K562 (cell line): Measurements from ENCODE around the gene CD248. TPM values are rescaled to one million over a fixed set of nuclear protein-coding genes. Genes with fewer than 3 reads are reported as not detected.
A peak's percentile ranks its signal among the peaks of the same experiment; 100 is the strongest.

Experiments used
- BRD4 ChIP-seq: fragments of 200-600 bp; sonication (generic); IDR thresholded peaks from 2 replicates; pipeline ENCODE4 v1.6.1; 2017; ENCODE audit warnings: inconsistent platforms
- CBFA2T3 ChIP-seq: fragments of 450-650 bp; IDR thresholded peaks from 2 replicates; pipeline ENCODE4 v1.6.1; 2017
- HCFC1 ChIP-seq: IDR thresholded peaks from 2 replicates; pipeline ENCODE4 v1.6.1; 2012; ENCODE audit warnings: low read depth, low read length, improper control_type of control experiment
- KDM4B ChIP-seq, 2 experiments: fragments of 450-650 bp in 1 of 2; sonication (generic) in 1 of 2; IDR thresholded peaks; 2 replicates each; pipeline ENCODE4 v1.6.1; 2016 to 2017; ENCODE audit warnings: borderline replicate concordance in 2 of 2, antibody characterized with exemption in 1 of 2, low read depth in 1 of 2, mild to moderate bottlenecking in 1 of 2
- NFATC3 ChIP-seq: fragments of 450-650 bp; IDR thresholded peaks from 2 replicates; pipeline ENCODE4 v1.6.1; 2017; ENCODE audit warnings: mild to moderate bottlenecking
- PHF21A ChIP-seq: fragments of 450-650 bp; IDR thresholded peaks from 2 replicates; pipeline ENCODE4 v1.6.1; 2017; ENCODE audit warnings: low read depth, borderline replicate concordance
- PHTF2 ChIP-seq: fragments of 250-450 bp; sonication (Bioruptor Pico); IDR thresholded peaks from 2 replicates; pipeline ENCODE4 v1.5.0; 2021; ENCODE audit warnings: mild to moderate bottlenecking
- RAD51 ChIP-seq: fragments of 450-650 bp; IDR thresholded peaks from 2 replicates; pipeline ENCODE4 v1.7.1; 2016; ENCODE audit warnings: low read depth, mild to moderate bottlenecking, borderline replicate concordance
- SUPT5H ChIP-seq: fragments of 450-650 bp; IDR thresholded peaks from 2 replicates; pipeline ENCODE4 v1.6.1; 2016
- TCF7 ChIP-seq: sonication (generic); IDR thresholded peaks from 2 replicates; pipeline ENCODE4 v1.6.1; 2016; ENCODE audit warnings: antibody characterized with exemption, borderline replicate concordance
- ZFP30 ChIP-seq: fragments of 250-450 bp; sonication (Bioruptor Pico); IDR thresholded peaks from 2 replicates; pipeline ENCODE4 v1.8.0; 2022; ENCODE audit warnings: moderate library complexity, mild to moderate bottlenecking, inconsistent platforms, borderline replicate concordance
- ZKSCAN8 ChIP-seq: fragments of 200-800 bp; sonication (Bioruptor generic); IDR thresholded peaks from 2 replicates; pipeline ENCODE4 v1.6.1; 2016; ENCODE audit warnings: missing genetic modification characterization, missing compliant biosample characterization
- ZNF695 ChIP-seq: fragments of 450-650 bp; formaldehyde crosslinking; IDR thresholded peaks from 2 replicates; pipeline ENCODE4 v1.4.0; 2020; ENCODE audit warnings: mild to moderate bottlenecking, moderate library complexity
- ZNF785 ChIP-seq: fragments of 250-450 bp; sonication (Bioruptor Pico); IDR thresholded peaks from 2 replicates; pipeline ENCODE4 v1.4.0; 2020; ENCODE audit warnings: mild to moderate bottlenecking
- polyA plus RNA-seq, 8 experiments: library from polyadenylated mRNA; depleted of rRNA in 4 of 8; stranded (reverse) in 5 of 8; unstranded in 3 of 8; fragments of >200 nt; fragmentation: Nextera tagmentation in 2 of 8; fragmentation: Illumina TruSeq in 1 of 8; extraction: Ambion mirVana in 2 of 8; extraction: Trizol in 1 of 8; gene quantifications; 2 replicates each; pipeline versions ENCODE4 v1.2.1 to v1.2.3, GENCODE V29; 2011 to 2014; ENCODE audit warnings: inconsistent platforms in 1 of 8, missing spikeins in 1 of 8
- total RNA-seq, 7 experiments: library from RNA; depleted of rRNA in 6 of 7; stranded (reverse); fragments of >200 nt in 6 of 7; fragmentation: Illumina TruSeq in 2 of 7; extraction: Trizol in 2 of 7; gene quantifications; 2 replicates each; pipeline versions ENCODE4 v1.2.1 to v1.2.3, GENCODE V29; 2011 to 2021; ENCODE audit warnings: low replicate concordance in 1 of 7
- TF ChIP-seq, protein P1 (sequence below): IDR thresholded peaks from 2 replicates; pipeline ENCODE4 v1.6.1; 2014; ENCODE audit warnings: antibody characterized with exemption
- TF ChIP-seq, protein P2 (sequence below): fragments of 450-650 bp; IDR thresholded peaks from 2 replicates; pipeline ENCODE4 v1.6.1; 2016; ENCODE audit warnings: antibody characterized with exemption
- TF ChIP-seq, protein P3 (sequence below), 2 experiments: fragments of 450-650 bp in 1 of 2; sonication (generic) in 1 of 2; formaldehyde crosslinking; conservative IDR thresholded peaks; 2 replicates each; pipeline versions ENCODE4 v1.4.0 to v1.8.1; 2020 to 2022; ENCODE audit warnings: mild to moderate bottlenecking in 1 of 2, missing genetic modification reagents in 1 of 2
- TF ChIP-seq, protein P4 (sequence below), 3 experiments: fragments of 200-800 bp in 1 of 3; fragments of 250-450 bp in 1 of 3; fragments of 450-650 bp in 1 of 3; sonication (Bioruptor Pico) in 1 of 3; sonication (Bioruptor generic) in 1 of 3; formaldehyde crosslinking in 1 of 3; IDR thresholded peaks; 2 replicates each; pipeline versions ENCODE4 v1.6.1 to v1.8.0; 2016 to 2022; ENCODE audit warnings: mild to moderate bottlenecking in 2 of 3, missing genetic modification characterization in 2 of 3, missing compliant biosample characterization in 1 of 3, moderate library complexity in 1 of 3

The CD248 gene
- total and polyA plus RNA-seq, 9 of the 15 experiments (the other 6 are each of a cell fraction or from before 2014, with no cell fraction given): 0.09 TPM; not detected in 8

DNA sequence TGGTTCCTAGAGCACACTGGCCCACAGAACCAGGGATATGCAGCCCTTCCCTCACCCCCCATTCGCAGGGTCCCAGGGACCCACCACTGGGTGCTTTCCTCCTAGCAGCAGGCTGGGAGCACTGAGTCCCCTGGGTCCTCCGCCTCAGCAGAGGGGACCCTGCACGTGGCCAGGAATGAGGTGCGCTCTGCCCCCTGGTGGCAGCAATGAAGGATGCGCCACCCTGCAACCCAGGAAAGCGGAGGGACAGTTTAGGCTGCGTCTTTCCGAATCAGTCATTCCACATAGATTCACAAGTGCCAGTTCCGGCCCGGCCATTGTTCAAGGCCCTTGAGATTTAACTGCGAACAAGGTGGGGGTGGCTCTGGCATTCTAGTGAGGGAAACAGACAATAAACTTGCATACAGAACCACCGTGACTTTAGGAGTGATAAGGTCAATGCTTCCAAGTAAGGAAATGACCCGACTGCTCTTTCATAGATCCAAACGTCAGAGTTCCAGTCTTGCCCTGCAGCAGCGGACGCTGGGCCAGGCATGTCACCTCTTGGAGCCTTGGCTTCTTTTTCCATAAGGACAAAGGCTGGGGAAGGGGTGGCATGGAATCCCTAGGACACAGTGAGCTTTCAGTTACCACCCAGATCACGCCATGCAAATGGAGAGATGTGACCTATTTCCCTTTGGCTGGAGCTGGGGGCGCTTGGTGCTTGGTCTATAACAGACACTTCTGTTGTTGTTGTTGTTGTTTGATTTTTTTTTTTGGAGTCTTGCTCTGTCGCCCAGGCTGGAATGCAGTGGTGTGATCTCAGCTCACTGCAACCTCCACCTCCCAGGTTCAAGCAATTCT is 11.7 kb upstream of the CD248 start (continued):
- no peak for TF ChIP-seq ZFP30 (CRISPR knock-in tag)
- TF ChIP-seq, protein P1, sequence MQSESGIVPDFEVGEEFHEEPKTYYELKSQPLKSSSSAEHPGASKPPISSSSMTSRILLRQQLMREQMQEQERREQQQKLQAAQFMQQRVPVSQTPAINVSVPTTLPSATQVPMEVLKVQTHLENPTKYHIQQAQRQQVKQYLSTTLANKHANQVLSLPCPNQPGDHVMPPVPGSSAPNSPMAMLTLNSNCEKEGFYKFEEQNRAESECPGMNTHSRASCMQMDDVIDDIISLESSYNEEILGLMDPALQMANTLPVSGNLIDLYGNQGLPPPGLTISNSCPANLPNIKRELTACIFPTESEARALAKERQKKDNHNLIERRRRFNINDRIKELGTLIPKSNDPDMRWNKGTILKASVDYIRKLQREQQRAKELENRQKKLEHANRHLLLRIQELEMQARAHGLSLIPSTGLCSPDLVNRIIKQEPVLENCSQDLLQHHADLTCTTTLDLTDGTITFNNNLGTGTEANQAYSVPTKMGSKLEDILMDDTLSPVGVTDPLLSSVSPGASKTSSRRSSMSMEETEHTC: no peak
- TF ChIP-seq KDM4B (IDR thresholded peaks at IDR 0.05; ENCODE audit: borderline replicate concordance in 2 of 2, low read depth in 1 of 2): peak in 1 of 2 experiments; percentile 69; a peak in 1 of 4 replicates
- TF ChIP-seq RAD51: peak; percentile 63; the same call in 1 of the 2 replicates
- TF ChIP-seq, protein P2, sequence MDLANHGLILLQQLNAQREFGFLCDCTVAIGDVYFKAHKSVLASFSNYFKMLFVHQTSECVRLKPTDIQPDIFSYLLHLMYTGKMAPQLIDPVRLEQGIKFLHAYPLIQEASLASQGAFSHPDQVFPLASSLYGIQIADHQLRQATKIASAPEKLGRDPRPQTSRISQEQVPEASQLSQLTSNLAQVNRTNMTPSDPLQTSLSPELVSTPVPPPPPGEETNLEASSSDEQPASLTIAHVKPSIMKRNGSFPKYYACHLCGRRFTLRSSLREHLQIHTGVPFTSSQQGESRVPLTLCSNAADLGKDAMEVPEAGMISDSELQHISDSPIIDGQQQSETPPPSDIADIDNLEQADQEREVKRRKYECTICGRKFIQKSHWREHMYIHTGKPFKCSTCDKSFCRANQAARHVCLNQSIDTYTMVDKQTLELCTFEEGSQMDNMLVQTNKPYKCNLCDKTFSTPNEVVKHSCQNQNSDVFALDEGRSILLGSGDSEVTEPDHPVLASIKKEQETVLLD: no peak
- peak; percentile 24; the same call in 1 of the 2 replicates for TF ChIP-seq HCFC1
- TF ChIP-seq PHF21A: peak; percentile 45; the same call in 1 of the 2 replicates
- no peak for TF ChIP-seq ZNF785
- no peak for TF ChIP-seq ZNF695 (CRISPR knock-in tag)
- TF ChIP-seq, protein P3, sequence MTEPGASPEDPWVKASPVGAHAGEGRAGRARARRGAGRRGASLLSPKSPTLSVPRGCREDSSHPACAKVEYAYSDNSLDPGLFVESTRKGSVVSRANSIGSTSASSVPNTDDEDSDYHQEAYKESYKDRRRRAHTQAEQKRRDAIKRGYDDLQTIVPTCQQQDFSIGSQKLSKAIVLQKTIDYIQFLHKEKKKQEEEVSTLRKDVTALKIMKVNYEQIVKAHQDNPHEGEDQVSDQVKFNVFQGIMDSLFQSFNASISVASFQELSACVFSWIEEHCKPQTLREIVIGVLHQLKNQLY (CRISPR knock-in tag; conservative IDR thresholded peaks at IDR 0.05): no peak
- TF ChIP-seq, protein P4, sequence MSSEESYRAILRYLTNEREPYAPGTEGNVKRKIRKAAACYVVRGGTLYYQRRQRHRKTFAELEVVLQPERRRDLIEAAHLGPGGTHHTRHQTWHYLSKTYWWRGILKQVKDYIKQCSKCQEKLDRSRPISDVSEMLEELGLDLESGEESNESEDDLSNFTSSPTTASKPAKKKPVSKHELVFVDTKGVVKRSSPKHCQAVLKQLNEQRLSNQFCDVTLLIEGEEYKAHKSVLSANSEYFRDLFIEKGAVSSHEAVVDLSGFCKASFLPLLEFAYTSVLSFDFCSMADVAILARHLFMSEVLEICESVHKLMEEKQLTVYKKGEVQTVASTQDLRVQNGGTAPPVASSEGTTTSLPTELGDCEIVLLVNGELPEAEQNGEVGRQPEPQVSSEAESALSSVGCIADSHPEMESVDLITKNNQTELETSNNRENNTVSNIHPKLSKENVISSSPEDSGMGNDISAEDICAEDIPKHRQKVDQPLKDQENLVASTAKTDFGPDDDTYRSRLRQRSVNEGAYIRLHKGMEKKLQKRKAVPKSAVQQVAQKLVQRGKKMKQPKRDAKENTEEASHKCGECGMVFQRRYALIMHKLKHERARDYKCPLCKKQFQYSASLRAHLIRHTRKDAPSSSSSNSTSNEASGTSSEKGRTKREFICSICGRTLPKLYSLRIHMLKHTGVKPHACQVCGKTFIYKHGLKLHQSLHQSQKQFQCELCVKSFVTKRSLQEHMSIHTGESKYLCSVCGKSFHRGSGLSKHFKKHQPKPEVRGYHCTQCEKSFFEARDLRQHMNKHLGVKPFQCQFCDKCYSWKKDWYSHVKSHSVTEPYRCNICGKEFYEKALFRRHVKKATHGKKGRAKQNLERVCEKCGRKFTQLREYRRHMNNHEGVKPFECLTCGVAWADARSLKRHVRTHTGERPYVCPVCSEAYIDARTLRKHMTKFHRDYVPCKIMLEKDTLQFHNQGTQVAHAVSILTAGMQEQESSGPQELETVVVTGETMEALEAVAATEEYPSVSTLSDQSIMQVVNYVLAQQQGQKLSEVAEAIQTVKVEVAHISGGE (CRISPR knock-in tag; IDR thresholded peaks at IDR 0.05): peak in 1 of 3 experiments; percentile 56; a peak in 1 of 6 replicates
- TF ChIP-seq SUPT5H: no peak
- no peak for TF ChIP-seq NFATC3
- TF ChIP-seq ZKSCAN8 (CRISPR knock-in tag): no peak
- TF ChIP-seq TCF7: no peak
- TF ChIP-seq CBFA2T3: no peak
- TF ChIP-seq BRD4: no peak
- TF ChIP-seq PHTF2 (CRISPR knock-in tag): no peak
